Bronchial epithelial cell (primary cell): ENCODE measurements around the gene SCAP. TPM values are rescaled to one million over a fixed set of nuclear protein-coding genes. Genes with fewer than 3 reads are reported as not detected.

Experiments used
- DNase-seq: peaks from one replicate; pipeline ENCODE4 v3.0.0-alpha.2; 2010; ENCODE audit warnings: low read depth
- FAIRE-seq: peaks from 2 replicates; lab custom pipeline; 2011; peaks lifted over from hg19 to GRCh38; lab: Jason Lieb, UNC
- H3K27me3 ChIP-seq: 2 replicates; pipeline ENCODE4 v1.5.1; 2011; ENCODE audit warnings: low read length; ENCODE audit not compliant: control insufficient read depth, insufficient read depth
- H3K36me3 ChIP-seq: 2 replicates; pipeline ENCODE4 v1.5.1; 2011; ENCODE audit warnings: low read length; ENCODE audit not compliant: control insufficient read depth, insufficient read depth
- H3K4me3 ChIP-seq: 2 replicates; pipeline ENCODE4 v1.5.1; 2011; ENCODE audit warnings: mild to moderate bottlenecking, low read depth, low read length, control low read depth
- total RNA-seq: library from RNA; depleted of rRNA; stranded (reverse); fragments of >200 nt; gene quantifications from 2 replicates; pipeline ENCODE4 v1.2.1, GENCODE V29; 2014
- TF ChIP-seq, protein P1 (sequence below): IDR thresholded peaks from 2 replicates; pipeline ENCODE4 v1.5.1; 2011; ENCODE audit warnings: mild to moderate bottlenecking, moderate library complexity, low read length, control low read depth, inconsistent platforms; ENCODE audit not compliant: insufficient read depth, severe bottlenecking

The SCAP gene
- total RNA-seq, 1 donor from 2014 or later = 55.0 TPM

DNA sequence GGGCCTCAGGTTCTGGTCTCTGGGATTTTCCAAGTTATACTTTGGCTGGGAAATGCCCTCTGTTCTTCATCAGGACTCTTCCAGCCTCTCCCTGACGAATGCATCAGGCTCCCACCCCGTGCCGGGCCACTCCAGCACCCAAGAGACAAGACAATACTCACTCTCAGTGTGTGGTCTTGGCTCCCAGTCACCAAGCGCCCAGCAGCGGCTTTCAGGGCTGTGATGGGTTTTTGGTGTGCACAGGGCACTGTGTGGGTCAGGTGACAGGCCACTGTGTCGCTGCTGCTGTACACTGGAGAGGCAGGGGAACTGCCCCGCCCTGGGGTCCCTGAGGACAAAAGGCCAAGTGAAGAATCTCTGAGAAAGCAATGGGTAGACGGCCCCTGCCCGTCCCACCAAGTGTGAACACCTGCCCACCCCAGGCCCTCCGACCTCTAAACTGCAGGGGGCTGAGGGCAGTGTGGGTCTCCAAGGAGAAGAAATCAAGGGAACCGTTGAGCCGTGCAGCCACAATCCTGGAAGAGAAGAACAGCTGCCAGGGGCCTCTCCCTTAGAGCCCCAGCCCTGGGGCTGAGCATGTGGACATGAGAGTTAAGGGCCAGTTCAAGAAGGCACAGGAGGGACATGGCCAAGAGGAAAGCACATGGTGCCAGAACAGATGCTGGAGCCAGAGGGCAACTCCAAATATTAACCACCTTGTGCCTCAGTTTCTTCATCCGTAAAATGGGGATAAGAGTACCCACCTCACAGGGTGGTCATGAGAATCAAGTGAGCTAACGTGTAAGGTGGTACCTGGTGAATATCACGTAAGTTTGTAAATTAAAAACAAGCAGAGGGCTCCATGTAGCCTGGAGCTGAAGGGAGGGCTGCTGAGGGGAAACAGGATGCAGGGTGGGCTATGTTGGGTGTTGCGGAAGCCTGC is 60.8 kb downstream of the SCAP start:
- Histone ChIP-seq H3K4me3 (no peak overlapping the region), H3K36me3 (peaks cover 44% of the 10 kb centered on the region), H3K27me3 (no peaks in the 10 kb centered on the region)
- FAIRE-seq = peak; percentile 85
- DNase-seq = no peak
- TF ChIP-seq, protein P1, sequence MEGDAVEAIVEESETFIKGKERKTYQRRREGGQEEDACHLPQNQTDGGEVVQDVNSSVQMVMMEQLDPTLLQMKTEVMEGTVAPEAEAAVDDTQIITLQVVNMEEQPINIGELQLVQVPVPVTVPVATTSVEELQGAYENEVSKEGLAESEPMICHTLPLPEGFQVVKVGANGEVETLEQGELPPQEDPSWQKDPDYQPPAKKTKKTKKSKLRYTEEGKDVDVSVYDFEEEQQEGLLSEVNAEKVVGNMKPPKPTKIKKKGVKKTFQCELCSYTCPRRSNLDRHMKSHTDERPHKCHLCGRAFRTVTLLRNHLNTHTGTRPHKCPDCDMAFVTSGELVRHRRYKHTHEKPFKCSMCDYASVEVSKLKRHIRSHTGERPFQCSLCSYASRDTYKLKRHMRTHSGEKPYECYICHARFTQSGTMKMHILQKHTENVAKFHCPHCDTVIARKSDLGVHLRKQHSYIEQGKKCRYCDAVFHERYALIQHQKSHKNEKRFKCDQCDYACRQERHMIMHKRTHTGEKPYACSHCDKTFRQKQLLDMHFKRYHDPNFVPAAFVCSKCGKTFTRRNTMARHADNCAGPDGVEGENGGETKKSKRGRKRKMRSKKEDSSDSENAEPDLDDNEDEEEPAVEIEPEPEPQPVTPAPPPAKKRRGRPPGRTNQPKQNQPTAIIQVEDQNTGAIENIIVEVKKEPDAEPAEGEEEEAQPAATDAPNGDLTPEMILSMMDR = no peak

DNA sequence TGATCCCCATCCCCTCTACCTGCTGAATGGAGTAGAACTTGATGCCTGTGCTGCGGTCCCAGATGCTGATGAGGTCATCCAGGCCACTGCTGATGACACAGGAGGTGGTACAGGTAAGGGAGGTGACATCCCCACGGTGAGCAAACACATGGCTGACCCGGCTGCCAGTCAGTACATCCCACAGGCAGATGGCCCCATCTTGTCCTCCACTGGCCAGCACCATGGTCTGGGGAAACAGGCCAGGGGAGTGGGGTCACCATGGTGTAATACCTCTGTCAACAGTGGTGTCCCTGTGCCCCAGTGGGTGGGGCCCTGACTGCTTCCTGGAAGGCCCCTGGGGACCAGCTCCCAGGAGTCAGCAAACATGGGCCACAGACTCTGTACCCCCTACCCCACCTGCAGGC is 61.6 kb downstream of the SCAP start:
- FAIRE-seq (no peak), DNase-seq (no peak)
- peaks cover 37% of the 10 kb centered on the region for H3K36me3 ChIP-seq
- TF ChIP-seq, protein P1 = no peak
- no peak overlapping the region for H3K4me3 ChIP-seq
- H3K27me3 ChIP-seq = no peaks in the 10 kb centered on the region

DNA sequence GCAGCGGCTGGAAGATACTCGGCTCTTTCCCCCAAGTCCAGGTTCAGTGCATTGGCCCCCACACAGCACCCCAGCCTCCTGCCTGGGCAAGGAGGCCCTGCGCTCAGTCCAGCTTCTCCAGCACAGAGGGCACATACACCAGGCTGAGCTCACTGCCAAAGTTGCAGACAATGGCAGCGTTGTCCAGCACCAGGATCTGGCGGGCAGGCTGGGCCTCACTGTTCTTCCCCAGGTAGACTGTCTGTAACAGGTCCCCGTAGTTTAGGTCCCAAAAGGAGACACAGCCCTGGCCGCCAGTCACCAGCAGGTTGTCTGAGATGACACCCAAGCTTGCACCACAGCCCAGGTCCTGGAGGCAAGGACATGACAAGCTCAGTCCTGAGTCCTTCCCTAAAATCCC is 62.0 kb downstream of the SCAP start:
- DNase-seq (no peak), FAIRE-seq (no peak)
- Histone ChIP-seq H3K36me3 (peaks cover 38% of the 10 kb centered on the region), H3K27me3 (no peaks in the 10 kb centered on the region), H3K4me3 (no peak overlapping the region)
- TF ChIP-seq, protein P1 = no peak

DNA sequence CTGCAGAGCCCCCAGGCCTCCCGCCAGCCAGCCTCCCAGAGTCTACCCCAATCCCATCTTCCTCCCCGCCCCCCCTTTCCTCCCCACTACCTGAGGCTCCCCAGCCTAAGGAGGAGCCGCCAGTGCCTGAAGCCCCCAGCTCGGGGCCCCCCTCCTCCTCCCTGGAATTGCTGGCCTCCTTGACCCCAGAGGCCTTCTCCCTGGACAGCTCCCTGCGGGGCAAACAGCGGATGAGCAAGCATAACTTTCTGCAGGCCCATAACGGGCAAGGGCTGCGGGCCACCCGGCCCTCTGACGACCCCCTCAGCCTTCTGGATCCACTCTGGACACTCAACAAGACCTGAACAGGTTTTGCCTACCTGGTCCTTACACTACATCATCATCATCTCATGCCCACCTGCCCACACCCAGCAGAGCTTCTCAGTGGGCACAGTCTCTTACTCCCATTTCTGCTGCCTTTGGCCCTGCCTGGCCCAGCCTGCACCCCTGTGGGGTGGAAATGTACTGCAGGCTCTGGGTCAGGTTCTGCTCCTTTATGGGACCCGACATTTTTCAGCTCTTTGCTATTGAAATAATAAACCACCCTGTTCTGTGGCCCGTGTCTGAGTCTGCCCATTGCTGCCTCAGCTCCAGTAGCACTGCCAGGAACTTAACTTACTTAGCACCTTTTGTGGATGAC is 62.8 kb downstream of the SCAP start:
- TF ChIP-seq, protein P1 = peak; percentile 7
- peaks cover 43% of the 10 kb centered on the region for H3K36me3 ChIP-seq
- no peak for DNase-seq
- no peaks in the 10 kb centered on the region for H3K27me3 ChIP-seq
- FAIRE-seq = no peak
- no peak overlapping the region for H3K4me3 ChIP-seq

DNA sequence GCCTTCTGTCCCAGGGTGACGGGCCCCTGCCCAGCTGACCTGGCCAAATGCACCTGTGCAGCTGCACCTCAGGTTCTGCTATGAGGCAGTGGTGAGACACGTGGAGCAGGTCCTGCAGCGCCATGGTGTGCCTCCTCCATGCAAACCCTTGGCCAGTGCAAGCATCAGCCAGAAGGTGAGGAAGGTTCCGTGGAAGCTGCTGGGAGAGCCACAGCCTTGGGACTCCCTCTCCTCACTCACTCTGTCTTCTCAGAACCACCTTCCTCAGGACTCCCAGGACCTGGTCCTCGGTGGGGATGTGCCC is 63.3 kb downstream of the SCAP start:
- peaks cover 42% of the 10 kb centered on the region for H3K36me3 ChIP-seq

More for the DNA sequence above, 63.3 kb downstream of the SCAP start:
- DNase-seq = no peak
- TF ChIP-seq, protein P1 = no peak
- Histone ChIP-seq H3K27me3 (no peaks in the 10 kb centered on the region), H3K4me3 (no peak overlapping the region)
- FAIRE-seq = no peak
